ENCODE measurements around the gene XYLT1.

The XYLT1 gene

DNA sequence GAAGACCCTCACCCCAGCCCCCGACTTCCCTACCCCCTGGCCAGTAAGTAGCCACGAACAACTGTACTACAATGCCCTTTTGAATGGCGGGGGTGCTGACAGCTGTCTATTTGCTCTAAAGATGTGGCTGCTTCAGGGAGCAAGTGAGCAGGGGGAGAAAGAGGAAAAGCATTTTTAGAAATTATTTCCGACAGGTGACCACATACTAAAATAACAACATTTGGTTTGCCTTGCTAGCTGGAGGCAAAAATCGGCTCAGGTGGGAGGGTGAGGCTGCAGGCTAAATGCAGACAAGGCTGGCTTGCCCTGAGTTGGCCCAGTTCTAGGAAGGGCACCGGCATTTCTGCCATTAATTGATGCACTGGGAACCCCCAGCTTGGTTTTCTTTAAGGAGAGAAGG, 188.5 kb downstream of the XYLT1 start:
- no peak for DNase-seq

DNA sequence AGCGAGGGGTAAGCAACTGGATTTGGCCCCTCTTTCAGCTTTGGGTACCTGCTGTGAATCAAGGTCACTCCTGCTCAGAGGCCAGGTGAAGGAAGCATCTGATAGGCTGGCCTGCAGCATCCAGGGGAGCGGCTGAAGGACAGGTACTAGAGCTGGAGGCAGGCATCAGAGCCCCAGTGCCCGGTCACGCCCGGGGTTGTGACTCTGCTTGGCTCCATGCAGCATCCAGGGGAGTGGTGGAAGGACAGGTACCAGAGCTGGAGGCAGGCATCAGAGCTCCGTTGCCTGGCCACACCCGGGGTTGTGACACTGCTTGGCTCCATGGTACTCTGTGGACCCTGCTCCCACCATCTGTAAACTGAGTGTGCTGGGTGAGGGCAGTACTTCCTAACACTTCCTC, 189.7 kb downstream of the XYLT1 start:
- no peak for DNase-seq

DNA sequence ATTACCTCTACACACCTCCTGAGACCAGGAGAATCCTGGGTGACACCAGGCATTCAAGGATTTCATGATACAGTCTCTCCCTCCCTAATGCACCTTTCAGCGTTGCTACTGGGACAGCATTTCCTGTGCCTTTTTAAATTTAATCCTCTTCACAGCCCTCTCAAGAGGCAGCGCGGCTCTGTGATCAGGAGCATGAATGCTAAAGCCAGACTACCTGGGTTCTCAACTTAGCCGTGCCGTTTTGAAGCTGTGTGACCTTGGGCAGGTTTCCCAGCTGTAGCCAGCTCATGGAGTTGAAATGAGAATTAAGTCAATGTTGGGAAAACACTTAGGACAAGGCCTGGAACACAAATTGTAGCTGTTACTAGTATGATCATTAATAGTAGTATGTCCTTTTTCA, 191.8 kb downstream of the XYLT1 start:
- no peak for DNase-seq

DNA sequence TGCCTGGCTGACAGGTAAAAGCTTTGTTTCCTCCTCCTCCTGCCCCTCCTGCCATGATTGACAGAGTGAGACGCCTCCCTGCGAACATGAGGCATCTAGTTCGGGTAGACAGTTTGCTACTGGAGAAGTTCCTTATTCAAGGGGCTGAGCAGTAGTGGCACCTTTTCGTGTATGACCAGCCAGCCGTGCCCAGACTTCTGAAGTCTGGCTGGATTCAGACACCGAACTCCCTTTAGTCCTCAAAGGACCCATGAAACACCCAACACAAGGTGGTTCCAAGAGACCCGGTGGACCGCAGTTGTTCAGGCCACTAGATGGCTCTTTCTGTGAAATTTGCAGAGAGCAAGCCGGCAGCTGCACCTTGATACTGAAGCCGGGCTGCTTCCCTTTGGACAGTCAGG, 192.8 kb downstream of the XYLT1 start:
- peak; percentile 23 for DNase-seq

GRCh38 chr16:17276610-17277009, 194.2 kb downstream of the XYLT1 start:
- DNase-seq, result no peak

DNA sequence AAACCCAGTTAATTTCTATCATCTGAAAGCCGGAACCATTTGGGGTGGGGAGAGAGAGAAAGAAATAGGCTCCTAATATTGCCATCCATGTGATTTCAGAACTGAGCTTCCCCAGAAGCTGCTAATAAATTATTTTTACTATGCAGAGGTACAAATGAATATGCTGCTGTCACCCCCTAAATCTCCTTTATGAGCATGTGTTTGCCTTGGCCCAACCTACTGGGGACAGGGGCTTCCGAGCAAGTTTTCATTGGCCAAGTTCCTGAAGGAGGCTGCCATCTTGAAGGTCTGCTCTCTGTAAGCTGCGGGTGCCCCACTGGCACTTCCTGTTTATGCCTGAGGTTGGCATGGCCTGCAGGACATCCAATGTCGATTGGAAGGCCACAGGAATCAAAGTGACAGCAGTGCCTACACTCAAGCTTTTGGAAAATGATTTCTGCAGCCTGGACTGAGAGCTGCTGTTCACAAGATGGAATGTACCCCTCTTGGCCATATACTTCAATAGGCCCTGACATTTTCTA, 194.7 kb downstream of the XYLT1 start:
- DNase-seq, result no peak

- DNase-seq, result no peak
Observed at GRCh38 chr16:17275076-17276009, 195.4 kb downstream of the XYLT1 start.

GRCh38 chr16:17273142-17273561, 197.6 kb downstream of the XYLT1 start:
- peak; percentile 96 for DNase-seq

- no peak for DNase-seq
Observed at GRCh38 chr16:17272716-17273115, 198.0 kb downstream of the XYLT1 start.

GRCh38 chr16:17271687-17272086, 199.1 kb downstream of the XYLT1 start:
- peak; percentile 69 for DNase-seq

DNA sequence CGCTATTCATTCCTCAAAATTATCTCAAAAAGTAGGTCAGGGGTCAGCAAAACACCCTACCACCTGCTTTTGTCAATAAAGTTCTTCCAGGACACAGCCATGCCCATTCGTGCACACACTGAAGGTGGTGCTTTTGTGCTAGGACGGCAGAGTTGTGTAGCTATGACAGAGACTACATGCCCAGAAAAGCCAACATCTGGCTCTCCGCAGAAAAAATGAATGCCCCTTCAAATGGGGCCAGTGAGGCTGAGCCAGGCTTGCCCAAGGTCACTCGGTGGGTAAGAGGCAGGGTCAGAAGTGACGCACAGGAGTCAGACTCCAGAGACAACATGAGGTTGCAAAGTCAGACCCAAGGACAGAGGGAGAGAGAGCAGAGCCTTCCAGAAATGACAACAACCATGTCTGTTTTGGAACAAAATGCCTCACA, 200.1 kb downstream of the XYLT1 start:
- DNase-seq, result no peak

- no peak for DNase-seq
Observed at GRCh38 chr16:17270111-17270510, 200.6 kb downstream of the XYLT1 start.

DNA sequence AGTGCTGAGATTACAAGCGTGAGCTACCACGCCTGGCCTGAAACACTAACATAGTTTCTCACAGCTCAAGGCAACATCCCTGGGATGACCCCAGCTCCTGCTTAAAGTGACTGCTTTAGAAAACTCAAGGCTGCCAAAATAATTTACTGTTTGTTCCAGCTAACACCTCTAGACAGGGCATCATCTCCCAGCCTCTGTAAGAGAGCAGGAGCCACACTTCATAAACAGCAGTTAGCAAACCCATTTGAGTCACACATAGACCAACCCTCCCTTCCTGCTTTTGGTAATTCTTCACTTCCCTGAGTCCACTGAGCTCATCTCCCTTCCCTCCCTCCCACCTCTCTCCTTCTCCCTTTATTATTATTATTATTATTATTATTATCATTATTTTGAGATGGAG, 201.3 kb downstream of the XYLT1 start:
- peak; percentile 25 for DNase-seq

DNA sequence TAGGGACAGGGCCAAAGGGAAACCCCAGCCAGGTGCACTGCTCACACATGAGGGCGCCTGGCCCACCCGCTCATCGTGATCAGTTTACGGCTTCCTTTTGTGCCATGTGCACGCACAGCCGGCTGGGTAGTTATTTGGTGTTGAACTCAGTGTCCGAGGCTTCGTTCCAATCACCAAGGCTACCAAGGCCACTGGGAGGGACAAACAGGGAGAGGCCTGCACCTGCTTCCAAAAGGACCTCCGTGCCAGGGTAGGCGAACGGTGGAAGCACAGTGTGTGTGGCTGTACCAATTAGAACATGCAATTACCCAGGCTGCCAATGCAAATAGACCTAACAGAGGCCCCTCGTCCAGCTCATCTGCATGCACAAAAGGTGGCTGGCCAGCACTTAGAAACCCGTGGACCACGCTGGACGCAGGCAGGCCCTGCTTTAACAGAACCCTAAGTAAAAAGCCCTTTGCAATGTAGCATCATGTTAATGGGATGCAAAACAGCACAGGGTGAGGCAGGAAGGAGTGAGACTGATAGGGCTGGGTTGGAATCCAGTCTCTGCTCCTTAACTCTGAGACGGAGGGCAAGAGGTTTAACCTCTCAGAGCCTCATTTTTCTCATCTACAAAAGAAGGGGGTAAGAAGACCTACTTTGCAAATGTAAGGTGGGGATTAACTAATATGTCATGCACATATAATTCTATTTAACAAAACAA, 204.0 kb downstream of the XYLT1 start:
- DNase-seq, result no peak

GRCh38 chr16:17265154-17265553, 205.6 kb downstream of the XYLT1 start:
- DNase-seq, result no peak

- DNase-seq, result no peak
Observed at GRCh38 chr16:17261197-17261858, 209.4 kb downstream of the XYLT1 start.

DNA sequence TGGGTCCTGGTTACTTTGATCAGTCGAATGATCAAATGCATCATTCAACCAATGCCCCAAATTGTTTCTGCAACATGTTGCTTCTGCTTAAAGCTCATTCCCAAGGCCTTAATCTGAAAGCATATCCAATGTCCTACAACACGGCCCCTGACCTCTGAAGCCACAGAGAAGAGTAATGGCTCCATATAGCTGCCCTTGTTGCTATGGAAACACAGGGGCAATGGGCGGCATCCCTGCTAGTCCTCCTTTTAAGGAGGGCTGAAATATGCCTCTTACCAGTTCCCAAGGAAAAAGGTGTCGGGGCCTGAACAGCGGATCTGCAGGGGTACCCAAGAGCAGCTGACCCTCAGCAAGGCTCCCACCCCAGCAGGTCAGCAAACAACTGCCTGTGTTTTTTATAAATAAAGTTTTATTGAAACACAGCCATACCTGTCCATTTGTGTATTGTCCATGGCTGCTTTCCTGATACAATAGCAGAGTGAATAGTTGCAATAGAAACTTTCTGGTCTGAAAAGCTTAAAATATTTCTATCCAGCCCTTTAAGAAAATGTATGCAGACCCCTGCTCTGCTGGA, 210.4 kb downstream of the XYLT1 start:
- DNase-seq, result no peak

DNA sequence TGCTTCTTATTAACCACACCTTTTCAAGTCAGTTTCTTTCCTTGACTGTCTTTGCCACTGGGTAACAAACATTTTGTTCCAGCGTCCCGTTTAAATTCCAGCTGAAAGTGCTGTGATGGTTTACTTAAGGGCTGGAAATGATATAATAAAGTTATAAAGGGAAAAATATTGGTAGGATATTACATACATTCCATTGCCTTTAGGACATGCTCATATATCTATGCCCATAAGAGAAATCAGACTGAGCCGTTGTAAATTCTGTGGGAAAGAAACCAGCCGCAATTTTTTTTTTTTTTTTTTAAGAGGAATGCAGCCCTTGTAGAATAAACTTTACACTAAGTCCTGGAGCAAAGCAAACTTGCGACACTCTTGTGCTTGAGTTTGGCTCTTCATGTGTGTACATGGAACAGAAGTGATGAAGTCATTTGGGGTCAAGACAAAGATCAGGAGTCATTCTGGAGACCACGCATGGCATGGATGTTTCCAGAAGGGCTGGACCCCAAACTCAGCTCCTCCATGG, 210.9 kb downstream of the XYLT1 start:
- peak; percentile 75 for DNase-seq

- peak; percentile 20 for DNase-seq
Observed at GRCh38 chr16:17258848-17259713, 211.7 kb downstream of the XYLT1 start.

- no peak for DNase-seq
Observed at GRCh38 chr16:17258077-17258599, 212.6 kb downstream of the XYLT1 start.

GRCh38 chr16:17257426-17258023, 213.2 kb downstream of the XYLT1 start:
- DNase-seq, result no peak

Measured in fibroblast of skin of scalp (primary cell).